Ureter (tissue), 1 donor: ENCODE measurements around the gene CPNE5. TPM values are rescaled to one million over a fixed set of nuclear protein-coding genes. Genes with fewer than 3 reads are reported as not detected.

ENCODE experiments used
- DNase-seq: peaks from one replicate; pipeline ENCODE4 v3.0.0-alpha.2; 2020; ENCODE audit warnings: low spot score
- total RNA-seq: library from RNA; stranded (reverse); gene quantifications from one replicate; pipeline ENCODE4 v1.2.4, GENCODE V29; 2023
- donor health status: DM: yes; HTN: yes; CAD: no.

The CPNE5 gene
- total RNA-seq, 1 donor from 2014 or later = 3.6 TPM

GRCh38 chr6:36765594-36766398 is 73.4 kb downstream of the CPNE5 start:
- peak; percentile 90 for DNase-seq

GRCh38 chr6:36765190-36765589 is 74.1 kb downstream of the CPNE5 start:
- no peak for DNase-seq

DNA sequence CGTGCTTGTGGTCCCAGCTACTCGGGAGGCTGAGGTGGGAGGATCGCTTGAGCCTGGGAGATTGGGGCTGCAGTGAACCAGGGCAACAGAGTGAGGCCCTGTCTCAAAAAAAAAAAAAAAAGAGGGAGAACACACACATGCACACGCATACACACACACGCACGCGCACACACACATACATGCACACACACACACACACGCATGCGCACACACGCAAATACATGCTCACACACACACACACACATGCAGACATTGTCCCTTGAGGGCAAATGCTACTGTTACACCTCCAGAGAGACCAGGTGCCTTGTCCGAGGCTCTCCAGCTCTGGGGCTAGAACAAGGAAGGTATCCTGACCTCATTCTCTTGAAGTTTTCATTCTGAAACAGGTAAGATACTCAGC is 77.1 kb downstream of the CPNE5 start:
- no peak for DNase-seq

- no peak for DNase-seq
These were observed 78.4 kb downstream of the CPNE5 start for GRCh38 chr6:36760685-36761435.

DNA sequence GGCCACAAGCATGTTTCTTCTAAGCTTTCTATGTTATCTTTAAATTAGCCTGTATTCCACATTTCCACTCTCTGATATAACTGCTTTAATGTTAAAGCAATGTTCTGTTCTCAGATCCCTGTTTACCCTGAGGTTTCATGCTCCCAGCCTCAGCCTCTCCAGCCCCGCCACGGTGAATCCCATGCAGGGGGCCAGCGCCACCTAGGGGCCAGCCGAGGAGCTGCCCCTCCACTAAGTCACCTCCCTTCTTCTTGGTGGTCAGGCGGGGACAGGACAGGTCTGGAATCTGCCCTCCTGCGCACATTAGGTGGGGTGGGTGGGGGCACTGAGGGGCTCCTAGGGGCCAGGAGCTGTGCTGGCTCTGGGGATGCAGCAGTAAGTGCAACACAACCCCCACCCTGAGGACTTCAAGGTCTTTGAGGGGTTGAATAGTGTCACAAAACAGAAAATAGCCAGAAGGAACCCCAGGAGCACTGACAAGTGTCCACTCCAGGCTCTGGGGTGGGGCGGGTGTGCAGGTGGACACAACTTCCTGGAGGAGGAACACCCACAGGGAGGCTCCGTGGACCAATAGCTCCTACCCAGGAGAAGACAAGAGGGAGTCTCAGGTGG is 80.0 kb downstream of the CPNE5 start:
- peak; percentile 88 for DNase-seq

DNA sequence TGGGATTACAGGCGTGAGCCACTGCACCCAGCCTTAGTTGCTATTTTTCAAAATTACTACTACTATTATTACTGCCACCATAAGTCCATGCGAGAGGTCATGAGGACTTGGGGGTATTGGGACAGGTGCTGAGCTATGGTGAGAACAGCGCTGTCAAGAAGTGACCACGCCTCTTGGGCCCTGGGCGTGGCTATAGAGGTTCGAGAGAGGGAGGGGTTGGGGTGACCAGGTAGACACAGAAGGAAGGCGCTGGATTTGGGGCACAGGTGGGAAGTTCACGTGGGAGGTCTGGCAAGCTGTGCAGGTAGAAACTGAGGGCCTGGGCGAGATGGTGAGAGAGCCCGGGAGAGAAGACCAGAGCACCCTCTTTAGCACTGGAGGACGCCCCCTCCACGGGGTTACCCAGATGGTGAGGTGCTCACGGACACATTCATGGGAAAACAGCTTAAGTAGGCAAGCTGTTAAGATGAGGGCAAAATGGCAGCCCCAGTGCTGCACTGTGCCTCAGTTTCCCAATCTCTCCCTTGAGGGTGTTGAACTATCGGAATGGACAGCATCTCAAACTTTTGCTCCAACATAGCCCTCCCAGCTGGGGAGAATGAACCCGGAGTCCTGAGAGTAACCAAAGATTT is 80.6 kb downstream of the CPNE5 start:
- no peak for DNase-seq

DNA sequence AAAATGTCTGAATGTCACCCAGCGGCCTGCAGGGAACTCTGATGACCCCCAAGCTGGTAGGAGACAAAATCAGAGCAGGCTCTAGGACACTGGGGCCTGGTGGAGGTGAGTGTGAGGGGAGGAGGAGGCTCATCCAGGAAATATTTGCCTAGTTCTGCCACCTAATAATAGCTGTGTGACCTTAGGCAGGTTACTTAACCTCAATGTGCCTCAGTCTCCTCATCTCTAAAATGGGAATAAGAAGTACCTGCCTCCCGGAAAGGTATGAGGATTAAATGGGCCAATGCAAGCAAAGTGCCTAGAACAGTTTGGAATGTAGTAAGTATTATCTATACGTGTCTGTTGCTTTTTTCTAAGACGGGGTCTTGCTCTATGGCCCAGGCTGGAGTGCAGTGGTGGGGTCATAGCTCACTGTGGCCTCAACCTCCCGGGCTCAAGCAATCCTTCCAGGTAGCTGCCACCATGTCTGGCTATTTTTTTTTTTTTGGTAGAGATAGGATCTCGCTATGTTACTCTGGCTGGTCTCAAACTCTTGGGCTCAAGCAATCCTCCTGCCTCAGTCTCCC is 81.2 kb downstream of the CPNE5 start:
- no peak for DNase-seq

- no peak for DNase-seq
These were observed 82.0 kb downstream of the CPNE5 start for GRCh38 chr6:36757206-36757605.

DNA sequence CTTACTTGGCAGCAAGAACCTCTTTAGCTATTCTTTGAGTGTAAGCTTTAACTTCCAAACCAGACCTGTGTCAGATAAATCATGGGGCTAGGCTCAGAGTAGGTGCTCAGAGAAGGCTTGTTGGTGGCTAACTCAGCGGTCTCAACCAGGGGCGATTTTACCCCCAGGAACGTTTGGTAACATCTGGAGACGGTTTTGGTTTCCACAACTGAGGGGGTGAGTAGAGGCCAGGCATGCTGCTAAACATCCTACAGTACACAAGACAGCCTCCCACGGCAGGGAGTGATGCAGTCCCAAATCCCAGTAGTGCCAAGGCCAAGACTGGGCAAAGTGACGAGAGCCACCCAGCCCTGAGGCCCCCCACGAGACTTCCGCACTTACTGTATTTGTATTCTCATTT is 82.5 kb downstream of the CPNE5 start:
- DNase-seq = no peak

GRCh38 chr6:36755435-36756348 is 83.6 kb downstream of the CPNE5 start:
- no peak for DNase-seq

DNA sequence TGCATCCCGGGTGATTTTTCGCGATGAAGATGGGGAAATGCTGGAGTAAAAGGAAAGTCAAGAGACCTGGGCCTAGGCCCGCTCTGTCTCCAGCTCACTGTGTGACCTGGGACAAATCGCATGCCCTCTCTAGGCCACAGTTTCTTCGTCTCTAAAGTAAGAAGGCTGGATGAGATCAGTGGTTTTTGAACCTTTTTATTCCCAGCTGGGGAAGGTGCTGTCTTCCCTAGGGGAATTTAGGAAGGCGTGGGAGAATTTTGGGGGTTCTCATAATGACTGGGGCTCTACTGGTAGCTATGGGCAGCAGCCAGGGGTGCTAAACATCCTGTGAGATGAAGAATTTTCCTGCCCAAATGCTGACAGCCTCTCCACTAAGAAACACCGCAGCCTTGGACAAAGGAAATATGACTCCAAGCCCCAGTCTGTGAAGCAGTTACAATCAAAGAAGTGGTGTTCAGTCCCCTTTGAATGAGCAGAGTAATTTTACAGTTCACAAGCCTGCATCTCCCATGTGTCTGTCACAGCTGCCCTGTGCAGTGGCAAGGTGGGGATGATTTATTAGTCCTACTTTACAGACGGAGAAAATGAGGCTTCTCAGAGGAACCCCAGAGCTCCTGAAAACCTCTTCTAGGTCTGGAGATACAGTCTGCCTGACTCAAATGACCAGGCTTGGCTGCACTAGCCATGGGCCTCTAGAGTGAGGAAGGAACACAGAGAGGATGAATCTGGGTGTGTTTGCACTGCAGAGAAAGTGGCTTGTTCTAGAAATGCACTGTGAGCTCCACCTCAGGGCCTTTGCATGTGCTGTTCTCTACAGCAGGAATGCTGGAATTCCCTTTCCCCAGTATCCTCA is 84.4 kb downstream of the CPNE5 start:
- no peak for DNase-seq

- DNase-seq = no peak
These were observed 85.4 kb downstream of the CPNE5 start for GRCh38 chr6:36753671-36754405.

GRCh38 chr6:36752886-36753506 is 86.2 kb downstream of the CPNE5 start:
- no peak for DNase-seq

DNA sequence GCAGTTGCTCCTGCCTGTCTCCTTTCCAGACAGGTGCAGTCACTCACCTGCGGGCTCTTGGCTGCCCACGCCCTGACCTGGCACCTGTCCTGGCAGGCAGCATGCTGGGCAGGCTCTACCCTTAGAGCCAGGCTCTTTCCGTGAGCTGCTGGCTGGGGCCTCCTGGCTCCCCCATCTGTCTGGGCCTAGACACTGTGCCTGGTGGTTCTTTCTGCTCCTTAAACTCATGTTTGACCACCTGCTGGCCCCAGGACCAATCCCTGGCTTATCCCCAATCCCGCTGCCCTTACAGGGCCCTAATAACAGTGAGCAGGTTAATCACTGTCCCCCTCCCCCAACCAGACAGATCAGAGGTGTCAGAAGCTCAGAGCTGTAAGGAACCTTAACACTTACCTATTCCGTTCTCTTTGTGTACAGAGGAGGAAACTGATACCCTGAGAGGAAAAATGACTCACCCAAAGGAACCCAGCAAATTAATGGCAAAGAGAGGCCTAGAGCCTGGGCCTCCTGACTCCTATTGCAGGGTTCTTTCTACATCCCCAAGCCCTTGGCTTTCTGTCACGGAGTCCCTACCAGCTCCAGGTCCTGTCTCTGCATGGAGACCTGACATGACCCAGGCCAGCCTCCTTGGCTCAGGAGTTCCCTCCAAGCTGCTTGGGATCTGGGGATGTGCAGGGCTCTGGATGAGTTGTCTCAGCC is 86.9 kb downstream of the CPNE5 start:
- no peak for DNase-seq

- no peak for DNase-seq
These were observed 87.4 kb downstream of the CPNE5 start for GRCh38 chr6:36751833-36752186.

GRCh38 chr6:36751091-36751490 is 88.2 kb downstream of the CPNE5 start:
- DNase-seq = no peak

- no peak for DNase-seq
These were observed 89.3 kb downstream of the CPNE5 start for GRCh38 chr6:36749829-36750489.

GRCh38 chr6:36746251-36746650 is 93.0 kb downstream of the CPNE5 start:
- no peak for DNase-seq
